ENCODE measurements around the gene COX6A2.
"Not testable (repeated sequence)": the region's sequence is repeated elsewhere in the genome, so short reads cannot be mapped to it uniquely, and the experiment has no call there.

- not testable (repeated sequence) for TF ChIP-seq CTCF (conservative IDR thresholded peaks at IDR 0.05; ENCODE audit: low read length); EZH2phosphoT487 (IDR thresholded peaks at IDR 0.05; ENCODE audit: borderline replicate concordance, low read depth, low read length)
Measured at GRCh38 chr16:31417036-31417435, 11.1 kb downstream of the COX6A2 start.
